ENCODE measurements around the gene LEP.

LEP gene

GRCh38 chr7:128247640-128248194 is 6.6 kb downstream of the LEP start:
- H3K9ac ChIP-seq (ENCODE audit: insufficient read length, low read depth): no peak overlapping the region
- TF ChIP-seq YY1 (IDR thresholded peaks at IDR 0.05; ENCODE audit: insufficient read depth, insufficient read length) (no peak), ZNF274 (IDR thresholded peaks at IDR 0.05; ENCODE audit: low read depth, low read length) (no peak), SUZ12 (IDR thresholded peaks at IDR 0.05; ENCODE audit: extremely low read depth, insufficient read depth, insufficient read length) (no peak)
- no peaks in the 10 kb centered on the region for H3K27me3 ChIP-seq (ENCODE audit: insufficient read depth, insufficient read length)
- no peaks in the 10 kb centered on the region for H3K9me3 ChIP-seq (ENCODE audit: insufficient read depth, low read length)
- H3K4me1 ChIP-seq (ENCODE audit: insufficient read depth, insufficient read length): no peaks in the 10 kb centered on the region
- H3K36me3 ChIP-seq (ENCODE audit: insufficient read depth, insufficient read length, low read length): no peaks in the 10 kb centered on the region
- no peak for DNase-seq (ENCODE audit: low read depth, low spot score)
- H3K4me3 ChIP-seq (ENCODE audit: insufficient read length, low read depth): no peak overlapping the region

DNA sequence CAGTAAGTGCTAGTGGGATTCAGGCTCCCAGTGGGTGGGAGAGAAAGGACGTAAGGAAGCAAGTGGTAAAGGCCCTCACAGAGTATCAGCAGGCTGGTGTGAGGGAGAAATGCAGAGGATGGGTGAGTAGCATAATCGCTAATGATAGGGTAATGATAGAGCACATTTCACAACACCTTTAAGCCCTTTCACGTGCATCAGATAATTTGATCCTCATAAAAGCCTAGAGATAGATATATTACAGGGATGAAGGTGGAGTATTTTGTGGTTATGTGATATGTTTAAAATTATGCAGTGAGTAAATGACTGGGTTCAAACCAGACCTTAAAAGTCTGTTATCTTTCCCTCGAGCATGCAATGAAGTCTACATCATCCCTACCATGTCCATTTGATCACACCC is 10.3 kb downstream of the LEP start:
- no peak overlapping the region for H3K9ac ChIP-seq (ENCODE audit: insufficient read length, low read depth)

GRCh38 chr7:128253701-128254100 is 12.6 kb downstream of the LEP start:
- no peaks in the 10 kb centered on the region for H3K36me3 ChIP-seq (ENCODE audit: insufficient read depth, insufficient read length, low read length)
- H3K4me1 ChIP-seq (ENCODE audit: insufficient read depth, insufficient read length): peaks cover 2% of the 10 kb centered on the region
- H3K27me3 ChIP-seq (ENCODE audit: insufficient read depth, insufficient read length): no peaks in the 10 kb centered on the region
- DNase-seq (ENCODE audit: low read depth, low spot score): no peak
- TF ChIP-seq YY1 (IDR thresholded peaks at IDR 0.05; ENCODE audit: insufficient read depth, insufficient read length) (no peak), ZNF274 (IDR thresholded peaks at IDR 0.05; ENCODE audit: low read depth, low read length) (no peak), SUZ12 (IDR thresholded peaks at IDR 0.05; ENCODE audit: extremely low read depth, insufficient read depth, insufficient read length) (no peak)
- no peak overlapping the region for H3K9ac ChIP-seq (ENCODE audit: insufficient read length, low read depth)
- no peak overlapping the region for H3K4me3 ChIP-seq (ENCODE audit: insufficient read length, low read depth)
- H3K9me3 ChIP-seq (ENCODE audit: insufficient read depth, low read length): no peaks in the 10 kb centered on the region

More for the DNA sequence above, 10.3 kb downstream of the LEP start:
- Histone ChIP-seq H3K36me3 (ENCODE audit: insufficient read depth, insufficient read length, low read length) (no peaks in the 10 kb centered on the region), H3K9me3 (ENCODE audit: insufficient read depth, low read length) (no peaks in the 10 kb centered on the region), H3K4me1 (ENCODE audit: insufficient read depth, insufficient read length) (no peaks in the 10 kb centered on the region), H3K4me3 (ENCODE audit: insufficient read length, low read depth) (no peak overlapping the region), H3K27me3 (ENCODE audit: insufficient read depth, insufficient read length) (no peaks in the 10 kb centered on the region)
- DNase-seq (ENCODE audit: low read depth, low spot score): no peak
- no peak for TF ChIP-seq ZNF274 (IDR thresholded peaks at IDR 0.05; ENCODE audit: low read depth, low read length)
- TF ChIP-seq YY1 (IDR thresholded peaks at IDR 0.05; ENCODE audit: insufficient read depth, insufficient read length): no peak
- TF ChIP-seq SUZ12 (IDR thresholded peaks at IDR 0.05; ENCODE audit: extremely low read depth, insufficient read depth, insufficient read length): no peak

- Histone ChIP-seq H3K9me3 (ENCODE audit: insufficient read depth, low read length) (no peaks in the 10 kb centered on the region), H3K27me3 (ENCODE audit: insufficient read depth, insufficient read length) (no peaks in the 10 kb centered on the region), H3K4me3 (ENCODE audit: insufficient read length, low read depth) (no peak overlapping the region), H3K36me3 (ENCODE audit: insufficient read depth, insufficient read length, low read length) (no peaks in the 10 kb centered on the region), H3K9ac (ENCODE audit: insufficient read length, low read depth) (no peak overlapping the region), H3K4me1 (ENCODE audit: insufficient read depth, insufficient read length) (peaks cover 4% of the 10 kb centered on the region)
- no peak for TF ChIP-seq SUZ12 (IDR thresholded peaks at IDR 0.05; ENCODE audit: extremely low read depth, insufficient read depth, insufficient read length)
- no peak for TF ChIP-seq YY1 (IDR thresholded peaks at IDR 0.05; ENCODE audit: insufficient read depth, insufficient read length)
- no peak for TF ChIP-seq ZNF274 (IDR thresholded peaks at IDR 0.05; ENCODE audit: low read depth, low read length)
- DNase-seq (ENCODE audit: low read depth, low spot score): no peak
Measured at GRCh38 chr7:128254470-128254869, 13.4 kb downstream of the LEP start.

DNA sequence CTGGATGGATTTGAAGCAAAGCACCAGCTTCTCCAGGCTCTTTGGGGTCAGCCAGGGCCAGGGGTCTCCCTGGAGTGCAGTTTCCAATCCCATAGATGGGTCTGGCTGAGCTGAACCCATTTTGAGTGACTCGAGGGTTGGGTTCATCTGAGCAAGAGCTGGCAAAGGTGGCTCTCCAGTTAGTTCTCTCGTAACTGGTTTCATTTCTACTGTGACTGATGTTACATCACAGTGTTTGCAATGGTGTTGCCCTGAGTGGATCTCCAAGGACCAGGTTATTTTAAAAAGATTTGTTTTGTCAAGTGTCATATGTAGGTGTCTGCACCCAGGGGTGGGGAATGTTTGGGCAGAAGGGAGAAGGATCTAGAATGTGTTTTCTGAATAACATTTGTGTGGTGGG is 14.2 kb downstream of the LEP start:
- H3K9ac ChIP-seq (ENCODE audit: insufficient read length, low read depth): no peak overlapping the region

GRCh38 chr7:128257458-128257857 is 16.4 kb downstream of the LEP start:
- no peaks in the 10 kb centered on the region for H3K27me3 ChIP-seq (ENCODE audit: insufficient read depth, insufficient read length)
- H3K36me3 ChIP-seq (ENCODE audit: insufficient read depth, insufficient read length, low read length): no peaks in the 10 kb centered on the region
- H3K4me1 ChIP-seq (ENCODE audit: insufficient read depth, insufficient read length): peaks cover 8% of the 10 kb centered on the region
- no peak for DNase-seq (ENCODE audit: low read depth, low spot score)
- no peak for TF ChIP-seq ZNF274 (IDR thresholded peaks at IDR 0.05; ENCODE audit: low read depth, low read length)
- no peak for TF ChIP-seq YY1 (IDR thresholded peaks at IDR 0.05; ENCODE audit: insufficient read depth, insufficient read length)
- no peak for TF ChIP-seq SUZ12 (IDR thresholded peaks at IDR 0.05; ENCODE audit: extremely low read depth, insufficient read depth, insufficient read length)
- H3K4me3 ChIP-seq (ENCODE audit: insufficient read length, low read depth): no peak overlapping the region
- H3K9ac ChIP-seq (ENCODE audit: insufficient read length, low read depth): no peak overlapping the region
- H3K9me3 ChIP-seq (ENCODE audit: insufficient read depth, low read length): no peaks in the 10 kb centered on the region

More for the DNA sequence above, 14.2 kb downstream of the LEP start:
- DNase-seq (ENCODE audit: low read depth, low spot score): no peak
- Histone ChIP-seq H3K9me3 (ENCODE audit: insufficient read depth, low read length) (no peaks in the 10 kb centered on the region), H3K27me3 (ENCODE audit: insufficient read depth, insufficient read length) (no peaks in the 10 kb centered on the region), H3K36me3 (ENCODE audit: insufficient read depth, insufficient read length, low read length) (no peaks in the 10 kb centered on the region), H3K4me3 (ENCODE audit: insufficient read length, low read depth) (no peak overlapping the region), H3K4me1 (ENCODE audit: insufficient read depth, insufficient read length) (peaks cover 8% of the 10 kb centered on the region)
- TF ChIP-seq ZNF274 (IDR thresholded peaks at IDR 0.05; ENCODE audit: low read depth, low read length): no peak
- no peak for TF ChIP-seq SUZ12 (IDR thresholded peaks at IDR 0.05; ENCODE audit: extremely low read depth, insufficient read depth, insufficient read length)
- no peak for TF ChIP-seq YY1 (IDR thresholded peaks at IDR 0.05; ENCODE audit: insufficient read depth, insufficient read length)

GRCh38 chr7:128259131-128260061 is 18.3 kb downstream of the LEP start:
- no peak for DNase-seq (ENCODE audit: low read depth, low spot score)
- Histone ChIP-seq H3K4me3 (ENCODE audit: insufficient read length, low read depth) (no peak overlapping the region), H3K36me3 (ENCODE audit: insufficient read depth, insufficient read length, low read length) (no peaks in the 10 kb centered on the region), H3K9me3 (ENCODE audit: insufficient read depth, low read length) (no peaks in the 10 kb centered on the region), H3K4me1 (ENCODE audit: insufficient read depth, insufficient read length) (peaks cover 8% of the 10 kb centered on the region), H3K27me3 (ENCODE audit: insufficient read depth, insufficient read length) (no peaks in the 10 kb centered on the region), H3K9ac (ENCODE audit: insufficient read length, low read depth) (no peak overlapping the region)
- TF ChIP-seq SUZ12 (IDR thresholded peaks at IDR 0.05; ENCODE audit: extremely low read depth, insufficient read depth, insufficient read length) (no peak), YY1 (IDR thresholded peaks at IDR 0.05; ENCODE audit: insufficient read depth, insufficient read length) (no peak), ZNF274 (IDR thresholded peaks at IDR 0.05; ENCODE audit: low read depth, low read length) (no peak)

Data from NT2/D1 (cell line).